Kidney (tissue), 14 donors: Measurements from ENCODE around the gene SH3PXD2A. TPM values are rescaled to one million over a fixed set of nuclear protein-coding genes. Genes with fewer than 3 reads are reported as not detected.

Experiments
- DNase-seq, 5 donors: peaks; one replicate each; pipeline ENCODE4 v3.0.0-alpha.2; 2013 to 2020
- FAIRE-seq: peaks from 2 replicates; lab custom pipeline; 2012; peaks lifted over from hg19 to GRCh38; lab: Jason Lieb, UNC
- H3K27ac ChIP-seq, 2 donors: one replicate each; pipeline ENCODE4 v1.7.0; 2013; ENCODE audit warnings: low read depth in 2 of 2, low read length in 2 of 2, inconsistent platforms in 1 of 2
- H3K27me3 ChIP-seq: one replicate; pipeline ENCODE4 v1.7.1; 2013; ENCODE audit warnings: low read length, inconsistent platforms; ENCODE audit not compliant: control insufficient read depth, insufficient read depth
- H3K36me3 ChIP-seq, 3 donors: one replicate each; pipeline versions ENCODE4 v1.7.0 to v1.7.1; 2013; ENCODE audit warnings: low read length in 3 of 3, control low read depth in 1 of 3, inconsistent platforms in 1 of 3; ENCODE audit not compliant: insufficient read depth in 3 of 3, control insufficient read depth in 2 of 3
- H3K4me1 ChIP-seq, 3 donors: one replicate each; pipeline versions ENCODE4 v1.7.0 to v1.7.1; 2013; ENCODE audit warnings: low read length in 3 of 3, inconsistent platforms in 1 of 3, low read depth in 1 of 3; ENCODE audit not compliant: control insufficient read depth in 2 of 3, insufficient read depth in 2 of 3
- H3K4me3 ChIP-seq, 3 donors: one replicate each; pipeline versions ENCODE4 v1.7.0 to v1.8.1; 2013; ENCODE audit warnings: low read length in 3 of 3, control low read depth in 1 of 3, inconsistent platforms in 1 of 3
- H3K9ac ChIP-seq, 3 donors: one replicate each; pipeline versions ENCODE4 v1.7.0 to v1.7.1; 2013; ENCODE audit warnings: low read length in 3 of 3, control low read depth in 1 of 3, inconsistent platforms in 1 of 3
- H3K9me3 ChIP-seq, 3 donors: one replicate each; pipeline versions ENCODE4 v1.7.0 to v1.7.1; 2013; ENCODE audit warnings: low read length in 3 of 3, control low read depth in 1 of 3, inconsistent platforms in 1 of 3; ENCODE audit not compliant: control insufficient read depth in 2 of 3, insufficient read depth in 1 of 3
- intact Hi-C: fragments of 100-400 bp; cut with DNase I; formaldehyde crosslinking; loops from one replicate; pipeline ENCODE4 v1.11.1; 2022
- polyA plus RNA-seq: library from polyadenylated mRNA; stranded (reverse); fragments of 350-450 nt; fragmentation: Illumina TruSeq; extraction: RNeasy Lipid Tissue Mini Kit (QIAGEN cat#74804); gene quantifications from one replicate; pipeline ENCODE4 v1.2.3, GENCODE V29; 2014; ENCODE audit warnings: low read depth, low replicate concordance; ENCODE audit not compliant: insufficient read depth
- total RNA-seq: library from RNA; stranded (reverse); fragmentation: NEBNext Ultra II Directional; extraction: Animal tissue kit (Norgen Biotek cat#: 25700); gene quantifications from one replicate; pipeline ENCODE4 v1.2.1, GENCODE V29; 2021
- TF ChIP-seq, protein P1 (sequence below): IDR thresholded peaks from 3 replicates; pipeline ENCODE4 v1.5.1; 2012; ENCODE audit warnings: mild to moderate bottlenecking, moderate library complexity, borderline replicate concordance; ENCODE audit not compliant: insufficient read depth; ENCODE audit errors: extremely low read depth
- donor health status: control.
- donor health status: control.
- donor health status: control.
- donor health status: control.
- donor health status: control.
- donor health status: DM: yes; HTN: yes; CAD: no.
- donor health status: Normal renal cell carcinoma (clear cell type).

Gene SH3PXD2A
- total and polyA plus RNA-seq, 2 donors from 2014 or later, result 2.4 to 20.1 TPM

GRCh38 chr10:103576862-103577261 lies 278.5 kb downstream of the SH3PXD2A start:
- Histone ChIP-seq H3K4me1 (peaks cover 0 to 4% (median 0%) of the 10 kb centered on the region in 3 donors), H3K9me3 (no peaks in the 10 kb centered on the region), H3K27me3 (no peaks in the 10 kb centered on the region), H3K9ac (no peak overlapping the region), H3K36me3 (no peaks in the 10 kb centered on the region), H3K4me3 (no peak overlapping the region), H3K27ac (no peak overlapping the region)
- DNase-seq (no peak), FAIRE-seq (no peak)
- TF ChIP-seq, protein P1, sequence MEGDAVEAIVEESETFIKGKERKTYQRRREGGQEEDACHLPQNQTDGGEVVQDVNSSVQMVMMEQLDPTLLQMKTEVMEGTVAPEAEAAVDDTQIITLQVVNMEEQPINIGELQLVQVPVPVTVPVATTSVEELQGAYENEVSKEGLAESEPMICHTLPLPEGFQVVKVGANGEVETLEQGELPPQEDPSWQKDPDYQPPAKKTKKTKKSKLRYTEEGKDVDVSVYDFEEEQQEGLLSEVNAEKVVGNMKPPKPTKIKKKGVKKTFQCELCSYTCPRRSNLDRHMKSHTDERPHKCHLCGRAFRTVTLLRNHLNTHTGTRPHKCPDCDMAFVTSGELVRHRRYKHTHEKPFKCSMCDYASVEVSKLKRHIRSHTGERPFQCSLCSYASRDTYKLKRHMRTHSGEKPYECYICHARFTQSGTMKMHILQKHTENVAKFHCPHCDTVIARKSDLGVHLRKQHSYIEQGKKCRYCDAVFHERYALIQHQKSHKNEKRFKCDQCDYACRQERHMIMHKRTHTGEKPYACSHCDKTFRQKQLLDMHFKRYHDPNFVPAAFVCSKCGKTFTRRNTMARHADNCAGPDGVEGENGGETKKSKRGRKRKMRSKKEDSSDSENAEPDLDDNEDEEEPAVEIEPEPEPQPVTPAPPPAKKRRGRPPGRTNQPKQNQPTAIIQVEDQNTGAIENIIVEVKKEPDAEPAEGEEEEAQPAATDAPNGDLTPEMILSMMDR, result no peak
- intact Hi-C loops, result no loop called here

DNA sequence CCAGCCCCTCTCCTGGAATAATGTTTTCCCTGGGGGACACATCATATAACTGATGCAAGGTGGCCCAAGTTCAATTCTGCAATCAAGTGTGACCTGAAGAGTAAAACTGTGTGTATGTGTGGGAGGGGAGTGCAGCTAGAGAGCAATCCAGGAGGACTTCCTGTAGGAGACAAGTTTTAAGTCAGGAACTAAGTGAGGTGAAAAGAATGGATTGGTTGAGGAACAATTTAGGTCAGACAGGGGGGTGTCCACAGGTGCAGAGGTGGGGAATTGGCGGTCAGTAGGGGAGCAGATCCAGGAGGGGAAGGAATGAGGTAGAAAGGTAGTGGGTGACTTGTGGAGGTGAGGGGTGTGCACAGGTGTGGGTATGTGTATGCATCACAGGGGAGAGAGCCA lies 279.3 kb downstream of the SH3PXD2A start:
- Histone ChIP-seq H3K27me3 (no peaks in the 10 kb centered on the region), H3K27ac (no peak overlapping the region), H3K9ac (no peak overlapping the region), H3K9me3 (no peaks in the 10 kb centered on the region), H3K4me1 (peaks cover 0 to 4% (median 0%) of the 10 kb centered on the region in 3 donors), H3K4me3 (no peak overlapping the region), H3K36me3 (no peaks in the 10 kb centered on the region)
- intact Hi-C loops, result no loop called here
- TF ChIP-seq, protein P1, result no peak
- FAIRE-seq, result no peak
- DNase-seq, result no peak

- no peaks in the 10 kb centered on the region for H3K9me3 ChIP-seq
- no peak overlapping the region for H3K9ac ChIP-seq
- H3K36me3 ChIP-seq, result no peaks in the 10 kb centered on the region
- H3K27ac ChIP-seq, result no peak overlapping the region
- TF ChIP-seq, protein P1, result no peak
- H3K27me3 ChIP-seq, result no peaks in the 10 kb centered on the region
- DNase-seq, result no peak
- no peak for FAIRE-seq
- intact Hi-C loops, result no loop called here
- peaks cover 0 to 4% (median 0%) of the 10 kb centered on the region in 3 donors for H3K4me1 ChIP-seq
- H3K4me3 ChIP-seq, result no peak overlapping the region
Measured at GRCh38 chr10:103575416-103576075, 279.8 kb downstream of the SH3PXD2A start.
